Inflammatory macrophage (primary cell): Measurements from ENCODE around the gene SULT1C2.
"Not testable (repeated sequence)": the region's sequence is repeated elsewhere in the genome, so short reads cannot be mapped to it uniquely, and the experiment has no call there.

Source experiments
- DNase-seq, 2 donors: peaks; one replicate each; pipeline ENCODE4 v3.0.0-alpha.2; 2020 to 2022

Gene SULT1C2

GRCh38 chr2:108355906-108356734 is 67.4 kb downstream of the SULT1C2 start:
- DNase-seq = no peak

- DNase-seq = not testable (repeated sequence)
These were observed 70.6 kb downstream of the SULT1C2 start for GRCh38 chr2:108359336-108359735.
